NCI-H2171 treated with DMSO at 0.1 percent for 48 hours (cell line): ENCODE data around the gene TPCN2.

Source experiments
- DNase-seq: peaks from one replicate; lab custom pipeline; 2025; lab: John Stamatoyannopoulos, UW

TPCN2 gene

DNA sequence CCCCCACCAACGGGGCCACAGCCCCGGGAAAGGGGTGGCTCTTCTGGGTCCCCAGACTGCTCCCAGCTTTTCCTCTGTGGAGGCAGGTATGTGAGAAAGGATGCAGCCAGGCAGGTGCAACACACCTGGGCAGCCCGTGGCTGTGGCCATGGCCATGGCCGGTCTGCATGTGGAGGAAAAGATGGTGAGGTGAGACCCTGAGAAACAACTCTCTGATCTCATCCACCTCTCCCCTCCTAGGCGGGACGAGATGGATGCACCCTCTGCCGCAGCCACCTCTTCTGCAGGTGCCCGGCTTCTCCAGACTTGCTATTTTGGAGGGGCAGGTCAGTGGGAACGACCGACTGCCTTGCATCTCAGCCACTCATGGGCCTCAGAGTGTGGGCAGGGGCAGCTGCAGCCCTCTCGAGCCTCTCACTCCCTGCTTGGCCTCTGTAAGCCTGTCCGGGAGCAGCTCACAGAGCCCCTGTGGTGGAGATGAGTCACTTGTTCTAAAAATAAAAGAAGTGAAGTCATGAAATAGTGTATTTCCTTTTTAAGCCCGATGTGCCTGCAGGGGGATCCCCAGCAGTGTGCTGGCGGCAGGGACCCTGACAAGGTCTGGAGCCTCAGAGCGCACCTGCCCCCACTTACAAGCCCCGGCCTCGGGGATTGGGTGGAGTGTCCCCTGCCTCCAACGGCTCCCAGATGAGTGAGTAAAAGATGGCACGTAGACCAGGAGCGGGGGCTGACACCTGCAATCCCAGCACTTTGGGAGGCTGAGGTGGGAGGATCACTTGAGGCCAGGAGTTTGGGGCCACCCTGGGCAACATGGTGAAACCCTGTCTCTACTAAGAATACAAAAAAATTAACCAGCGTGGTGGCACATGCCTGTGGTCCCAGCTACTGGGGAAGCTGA, 117.7 kb downstream of the TPCN2 start:
- DNase-seq, result no peak

- no peak for DNase-seq
Observed at GRCh38 chr11:69167130-69167915, 118.6 kb downstream of the TPCN2 start.

DNA sequence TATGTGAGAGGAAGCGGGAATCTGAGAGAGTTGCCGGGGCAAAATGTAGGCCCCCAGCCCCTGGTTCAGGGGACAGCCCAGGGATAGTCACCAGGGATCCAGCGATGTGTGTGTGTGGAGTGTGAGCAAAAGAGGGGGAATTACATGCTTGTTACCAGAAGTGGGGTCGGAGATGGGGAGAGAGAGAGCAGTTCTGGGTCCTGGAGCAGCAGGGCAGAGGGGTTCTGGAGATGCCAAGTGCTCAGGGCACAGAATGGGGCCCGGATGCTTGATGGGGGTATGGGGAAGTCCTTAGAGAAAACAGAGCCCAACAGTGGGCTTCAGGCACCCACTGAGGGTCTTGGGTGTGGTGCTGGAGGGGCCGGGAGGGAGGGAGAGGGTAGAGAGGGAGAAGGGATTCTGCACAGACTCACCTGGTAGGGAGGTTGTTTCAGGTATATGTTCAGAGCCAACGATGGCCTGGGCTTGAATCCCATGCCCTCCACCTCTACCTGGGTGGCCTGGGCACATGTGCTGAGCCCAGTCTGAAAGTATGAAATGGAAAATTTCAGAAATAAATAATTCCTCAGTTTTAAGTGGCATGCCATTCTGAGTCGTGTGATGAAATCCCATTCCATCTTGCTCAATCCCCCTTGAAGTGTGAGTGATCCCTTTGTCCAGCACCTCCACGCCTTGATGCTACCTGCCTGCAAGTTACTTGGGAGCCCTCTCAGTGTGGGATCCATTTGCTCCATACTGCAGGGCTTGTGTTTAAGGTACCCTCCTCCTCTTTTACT, 119.4 kb downstream of the TPCN2 start:
- no peak for DNase-seq

DNA sequence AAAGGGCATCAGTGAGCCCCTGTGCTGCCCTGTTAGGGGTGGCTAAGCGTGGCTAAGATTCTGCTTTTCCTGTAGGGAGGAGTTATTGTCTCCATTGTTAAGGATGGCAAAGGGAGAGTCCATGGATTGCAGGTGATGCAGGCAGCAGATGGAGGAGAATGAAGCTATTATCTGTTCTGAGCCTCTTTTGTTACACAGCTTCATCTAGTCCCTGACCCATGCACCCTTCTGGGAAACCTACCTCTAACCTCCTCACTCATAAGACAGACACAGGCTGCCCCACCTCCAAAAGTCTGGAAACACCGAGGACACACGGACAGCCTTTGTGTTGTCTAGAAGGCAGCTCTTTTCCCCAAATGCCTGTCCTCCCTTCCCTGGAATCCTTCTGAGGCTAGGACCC, 120.7 kb downstream of the TPCN2 start:
- DNase-seq, result no peak

- no peak for DNase-seq
Observed at GRCh38 chr11:69170704-69171103, 122.0 kb downstream of the TPCN2 start.

- no peak for DNase-seq
Observed at GRCh38 chr11:69171476-69172240, 122.9 kb downstream of the TPCN2 start.

DNA sequence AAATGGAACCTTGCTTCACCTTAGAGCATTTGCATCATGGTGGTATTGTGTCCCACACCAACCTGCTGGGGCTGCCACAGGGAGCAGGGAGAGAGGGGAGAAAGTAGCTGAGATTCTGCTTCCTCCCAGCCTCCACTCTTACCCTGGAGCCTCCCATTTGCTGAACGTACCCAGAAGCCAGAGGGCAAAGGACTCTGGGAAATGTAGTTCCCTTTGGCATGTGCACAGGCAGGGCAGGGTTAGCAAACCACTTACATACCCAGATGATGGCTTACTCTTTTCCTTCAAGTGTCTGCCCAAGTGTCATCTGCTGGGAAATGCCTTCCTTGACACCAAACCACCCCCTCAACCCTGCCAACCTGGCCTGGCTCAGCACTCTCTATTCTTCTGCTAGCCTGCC, 123.9 kb downstream of the TPCN2 start:
- peak; percentile 9 for DNase-seq

GRCh38 chr11:69173331-69173730, 124.6 kb downstream of the TPCN2 start:
- DNase-seq, result no peak

GRCh38 chr11:69173925-69174581, 125.3 kb downstream of the TPCN2 start:
- no peak for DNase-seq

DNA sequence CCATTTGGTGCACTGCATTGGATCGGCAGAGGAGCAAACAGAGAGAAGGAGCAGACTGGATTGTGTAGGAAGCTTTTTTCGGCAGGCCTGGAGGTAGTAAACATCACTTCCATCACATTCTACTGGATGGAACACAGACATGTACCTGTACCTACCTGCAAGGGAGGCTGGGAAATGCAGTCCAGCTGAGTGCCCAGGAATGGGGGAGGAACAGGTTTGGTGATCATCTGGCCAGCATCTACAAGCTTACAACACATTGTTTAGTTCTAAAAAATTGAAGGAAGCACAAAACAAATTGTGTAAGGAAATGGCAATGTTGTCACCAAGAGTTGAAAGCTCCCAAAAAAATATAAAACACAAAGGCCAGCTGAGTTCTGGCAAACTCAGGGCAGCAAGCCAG, 126.1 kb downstream of the TPCN2 start:
- DNase-seq, result no peak

DNA sequence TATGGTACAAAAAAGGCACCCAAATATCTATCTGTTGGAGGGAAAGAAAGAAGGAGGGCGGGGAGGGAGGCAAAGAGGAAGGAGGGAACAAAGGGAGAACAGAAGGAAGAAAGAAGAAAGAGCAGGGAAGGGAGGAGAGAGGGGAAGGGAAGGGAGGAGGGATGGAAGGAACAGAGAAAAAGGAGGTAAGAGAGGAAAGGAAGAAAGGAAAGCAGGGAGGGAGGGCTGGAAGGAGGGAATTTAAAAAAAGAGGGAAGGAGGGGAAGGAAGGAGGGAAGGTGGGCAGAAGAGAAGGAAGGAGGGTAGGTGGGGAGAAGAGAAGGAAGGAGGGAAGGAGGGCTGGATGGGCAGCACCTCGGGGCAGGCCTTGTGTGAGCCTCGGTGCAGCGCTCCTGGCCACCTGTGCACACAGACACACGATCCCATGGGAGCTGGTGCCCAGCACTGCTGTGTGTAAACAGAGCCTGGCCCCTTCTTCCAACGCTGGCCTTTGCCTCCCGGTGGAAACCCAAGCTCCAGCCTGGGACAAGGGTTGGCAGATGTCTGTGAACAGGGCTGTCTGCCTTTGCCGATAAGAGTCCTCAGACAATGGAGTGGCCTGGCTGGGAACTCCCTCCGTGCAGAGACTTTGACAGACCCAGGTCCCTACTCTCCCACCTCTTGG, 130.2 kb downstream of the TPCN2 start:
- DNase-seq, result peak; percentile 2

DNA sequence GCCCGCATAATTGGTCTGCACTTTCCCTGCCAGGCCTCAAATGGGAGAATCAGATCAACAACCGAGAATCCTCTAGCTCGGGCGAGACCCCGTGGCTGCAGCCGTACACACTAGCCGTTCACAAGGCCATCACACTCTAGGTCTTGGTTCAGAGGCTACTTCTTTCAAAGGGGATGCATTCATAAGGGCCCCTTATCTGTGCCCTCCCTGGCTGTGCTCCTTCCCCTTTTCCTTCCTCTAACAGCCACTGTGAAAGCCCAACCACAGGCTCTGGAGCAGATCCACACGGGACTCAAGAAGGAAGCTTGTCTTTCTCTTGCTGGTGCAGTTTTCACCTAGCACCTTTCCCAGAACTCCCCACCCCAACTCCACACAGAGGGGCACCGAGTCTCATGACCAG, 131.5 kb downstream of the TPCN2 start:
- DNase-seq, result no peak

- no peak for DNase-seq
Observed at GRCh38 chr11:69180726-69181125, 132.0 kb downstream of the TPCN2 start.

GRCh38 chr11:69183613-69184012, 134.9 kb downstream of the TPCN2 start:
- no peak for DNase-seq
